Measurements from ENCODE around the gene TSPAN3. TPM values are rescaled to one million over a fixed set of nuclear protein-coding genes. Genes with fewer than 3 reads are reported as not detected.

The TSPAN3 gene
- total and polyA plus RNA-seq, 2 donors (not counting 1 experiment from before 2014, with no cell fraction given) = 109 to 130 TPM

- no peak for DNase-seq
- Mint-ChIP-seq H3K4me3 (no peak overlapping the region), H3K27ac (peak overlapping the region; percentile 79), H3K4me1 (peaks cover 40% of the 10 kb centered on the region), H3K9me3 (ENCODE audit: insufficient read depth) (no peaks in the 10 kb centered on the region), H3K27me3 (no peaks in the 10 kb centered on the region)
- peaks cover 23 to 84% of the 10 kb centered on the region in 2 experiments for H3K36me3 ChIP-seq (replicated peaks in 1 of 2; ENCODE audit: control extremely low read depth in 1 of 2, control insufficient read depth in 1 of 2, extremely low read depth in 1 of 2, insufficient read depth in 2 of 2, low read length in 1 of 2)
- H2AFZ ChIP-seq (ENCODE audit: insufficient read depth, low read depth, low read length, poor library complexity, severe bottlenecking) = no peak overlapping the region
- CTCF ChIA-PET = interaction anchor here (1.4 to 2.7 kb wide), 4 partner anchors 9 to 499 kb away, joined by 3 to 8 read pairs (median 5); no protein-coding TSS in a partner anchor
- no peaks in the 10 kb centered on the region for H3K9me3 ChIP-seq (ENCODE audit: control extremely low read depth in 1 of 3, control insufficient read depth in 2 of 3, insufficient read depth in 1 of 3, low read length in 2 of 3)
- H3K4me1 ChIP-seq (ENCODE audit: control insufficient read depth in 2 of 2, insufficient read depth in 2 of 2, low read length in 2 of 2) = peaks cover 6 to 18% of the 10 kb centered on the region in 2 donors
- no peaks in the 10 kb centered on the region for H3K27me3 ChIP-seq (replicated peaks in 1 of 4; ENCODE audit: control extremely low read depth in 1 of 4, control insufficient read depth in 3 of 4, insufficient read depth in 4 of 4, low read length in 3 of 4)
- H3K9ac ChIP-seq (ENCODE audit: low read length) = no peak overlapping the region
- intact Hi-C loops (cut with micrococcal nuclease) = no loop called here
- no peak overlapping the region for H3K4me2 ChIP-seq (replicated peaks; ENCODE audit: low read depth, low read length, poor library complexity, severe bottlenecking)
- peak overlapping the region; percentile 16 to 53 for H3K27ac ChIP-seq (ENCODE audit: low read length in 2 of 2)
- H4K20me1 ChIP-seq (ENCODE audit: control insufficient read depth, insufficient read depth, low read length, poor library complexity, severe bottlenecking) = peaks cover 32% of the 10 kb centered on the region
- POLR2A ChIA-PET = no interaction called here
- WGBS (ENCODE audit: insufficient coverage) = 63% methylated on average over 4 of the region's 7 CpGs
- TF ChIP-seq EZH2 (IDR thresholded peaks at IDR 0.05; ENCODE audit: borderline replicate concordance, insufficient read depth, low read depth, low read length, poor library complexity, severe bottlenecking) = no peak
- no peak for TF ChIP-seq CTCF (IDR thresholded peaks at IDR 0.05)
- H3K79me2 ChIP-seq (ENCODE audit: control insufficient read depth, insufficient read depth, low read length) = peaks cover 42% of the 10 kb centered on the region
- ATAC-seq (ENCODE audit: low read depth) = peak; percentile 53
- H3K4me3 ChIP-seq (ENCODE audit: control extremely low read depth in 1 of 5, extremely low read depth in 1 of 5, insufficient read depth in 1 of 5, low read depth in 2 of 5, low read length in 4 of 5) = no peak overlapping the region
These were observed 26.5 kb downstream of the TSPAN3 start for GRCh38 chr15:77044228-77045042.

Measured in B cell (primary cell).